ENCODE measurements around the gene MCCC1.
"Not testable (repeated sequence)": the region's sequence is repeated elsewhere in the genome, so short reads cannot be mapped to it uniquely, and the experiment has no call there.

DNA sequence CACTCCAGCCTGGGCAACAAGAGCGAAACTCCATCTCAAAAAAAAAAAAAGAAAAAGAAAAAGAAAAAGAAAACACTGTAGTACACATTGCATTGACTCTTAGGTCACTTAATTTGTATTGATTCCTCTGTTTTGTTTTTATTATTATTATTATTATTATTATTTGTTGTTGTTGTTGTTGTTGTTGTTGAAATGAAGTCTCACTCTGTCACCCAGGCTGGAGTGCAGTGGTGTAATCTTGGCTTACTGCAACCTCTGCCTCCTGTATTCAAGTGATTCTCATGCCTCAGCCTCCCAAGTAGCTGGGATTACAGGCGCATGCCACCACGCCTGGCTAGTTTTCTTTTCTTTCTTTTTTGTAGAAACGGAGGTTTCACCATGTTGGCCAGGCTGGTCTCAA is 8.1 kb upstream of the MCCC1 start:
- TF ChIP-seq, protein P1, sequence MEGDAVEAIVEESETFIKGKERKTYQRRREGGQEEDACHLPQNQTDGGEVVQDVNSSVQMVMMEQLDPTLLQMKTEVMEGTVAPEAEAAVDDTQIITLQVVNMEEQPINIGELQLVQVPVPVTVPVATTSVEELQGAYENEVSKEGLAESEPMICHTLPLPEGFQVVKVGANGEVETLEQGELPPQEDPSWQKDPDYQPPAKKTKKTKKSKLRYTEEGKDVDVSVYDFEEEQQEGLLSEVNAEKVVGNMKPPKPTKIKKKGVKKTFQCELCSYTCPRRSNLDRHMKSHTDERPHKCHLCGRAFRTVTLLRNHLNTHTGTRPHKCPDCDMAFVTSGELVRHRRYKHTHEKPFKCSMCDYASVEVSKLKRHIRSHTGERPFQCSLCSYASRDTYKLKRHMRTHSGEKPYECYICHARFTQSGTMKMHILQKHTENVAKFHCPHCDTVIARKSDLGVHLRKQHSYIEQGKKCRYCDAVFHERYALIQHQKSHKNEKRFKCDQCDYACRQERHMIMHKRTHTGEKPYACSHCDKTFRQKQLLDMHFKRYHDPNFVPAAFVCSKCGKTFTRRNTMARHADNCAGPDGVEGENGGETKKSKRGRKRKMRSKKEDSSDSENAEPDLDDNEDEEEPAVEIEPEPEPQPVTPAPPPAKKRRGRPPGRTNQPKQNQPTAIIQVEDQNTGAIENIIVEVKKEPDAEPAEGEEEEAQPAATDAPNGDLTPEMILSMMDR (IDR thresholded peaks at IDR 0.05) = not testable (repeated sequence)
- TF ChIP-seq EZH2 (IDR thresholded peaks at IDR 0.05; ENCODE audit: borderline replicate concordance, insufficient read depth, low read depth, low read length, poor library complexity, severe bottlenecking) = not testable (repeated sequence)
